Endothelial cell of umbilical vein (primary cell): ENCODE data around the gene CLASRP. TPM values are rescaled to one million over a fixed set of nuclear protein-coding genes. Genes with fewer than 3 reads are reported as not detected.

Experiments
- BruUV-seq: library from RNA; stranded (reverse); fragments of 400-500 nt; replicated peaks from 2 replicates; lab custom pipeline; 2021; lab: Mats Ljungman, UMichigan
- CTCF ChIA-PET: fragments of 300-600, 350-600 bp; sonication (Branson Sonifier 250); formaldehyde crosslinking; loops from one replicate; lab custom pipeline; 2021; ENCODE audit warnings: antibody characterized with exemption, inconsistent platforms; lab: Charles Lee
- POLR2A ChIA-PET: fragments of 300-600, 350-600 bp; sonication (Branson Sonifier 250); formaldehyde crosslinking; loops from one replicate; lab custom pipeline; 2021; ENCODE audit warnings: antibody characterized with exemption, inconsistent platforms; lab: Charles Lee
- DNase-seq: peaks from one replicate; pipeline ENCODE4 v3.0.0-alpha.2; 2011; ENCODE audit warnings: low read depth, low spot score
- FAIRE-seq: peaks from 2 replicates; lab custom pipeline; 2011; peaks lifted over from hg19 to GRCh38; lab: Jason Lieb, UNC
- H2AFZ ChIP-seq: 2 replicates; pipeline ENCODE4 v1.6.0; 2012; ENCODE audit warnings: low read depth, low read length, control low read depth, inconsistent platforms
- H3K27ac ChIP-seq: 2 replicates; pipeline ENCODE4 v1.5.1; 2011; ENCODE audit warnings: low read depth, mild to moderate bottlenecking, control low read depth, low read length, moderate library complexity; ENCODE audit not compliant: insufficient read depth
- H3K27me3 ChIP-seq, 2 experiments: 2 replicates each; pipeline versions ENCODE4 v1.6.0 to v1.6.1; 2011; ENCODE audit warnings: low read length in 2 of 2, mixed read lengths in 1 of 2; ENCODE audit not compliant: control insufficient read depth in 2 of 2, insufficient read depth in 2 of 2
- H3K36me3 ChIP-seq, 2 experiments: 2 replicates in 1 of 2; 3 replicates in 1 of 2; pipeline ENCODE4 v1.5.1; 2011; ENCODE audit warnings: low read length in 2 of 2, mild to moderate bottlenecking in 1 of 2, moderate library complexity in 1 of 2; ENCODE audit not compliant: control insufficient read depth in 2 of 2, insufficient read depth in 2 of 2; ENCODE audit errors: extremely low read depth in 1 of 2
- H3K4me1 ChIP-seq: 3 replicates; pipeline ENCODE4 v1.5.1; 2011; ENCODE audit warnings: mild to moderate bottlenecking, low read length; ENCODE audit not compliant: control insufficient read depth, insufficient read depth; ENCODE audit errors: extremely low read depth
- H3K4me2 ChIP-seq: 2 replicates; pipeline ENCODE4 v1.6.1; 2011; ENCODE audit warnings: low read length, control low read depth, mixed read lengths; ENCODE audit not compliant: insufficient read depth
- H3K4me3 ChIP-seq, 3 experiments: fragments of 200-600 bp in 1 of 3; sonication (generic), shearing (Covaris generic) in 1 of 3; replicated peaks in 1 of 3; 2 replicates each; pipeline ENCODE4 v1.5.1; 2011 to 2016; ENCODE audit warnings: control low read depth in 3 of 3, low read length in 3 of 3, mild to moderate bottlenecking in 2 of 3, inconsistent platforms in 1 of 3, low read depth in 1 of 3, moderate library complexity in 1 of 3; ENCODE audit not compliant: insufficient read depth in 1 of 3
- H3K79me2 ChIP-seq: 2 replicates; pipeline ENCODE4 v1.6.0; 2012; ENCODE audit warnings: low read length, inconsistent platforms; ENCODE audit not compliant: control insufficient read depth, insufficient read depth
- H3K9ac ChIP-seq: replicated peaks from 2 replicates; pipeline ENCODE3; 2011; ENCODE audit warnings: low read length, control low read depth; ENCODE audit not compliant: insufficient read depth; ENCODE audit errors: extremely low read depth
- H3K9me1 ChIP-seq: replicated peaks from 3 replicates; pipeline ENCODE4 v1.6.0; 2011; ENCODE audit warnings: mild to moderate bottlenecking, low read length; ENCODE audit not compliant: control insufficient read depth, insufficient read depth; ENCODE audit errors: extremely low read depth
- H3K9me3 ChIP-seq: replicated peaks from 2 replicates; pipeline ENCODE4 v1.5.1; 2012; ENCODE audit warnings: low read length, inconsistent platforms; ENCODE audit not compliant: control insufficient read depth, insufficient read depth
- H4K20me1 ChIP-seq: replicated peaks from 2 replicates; pipeline ENCODE3; 2011; ENCODE audit warnings: mild to moderate bottlenecking, low read length; ENCODE audit not compliant: control insufficient read depth, insufficient read depth; ENCODE audit errors: extremely low read depth
- EZH2 ChIP-seq: IDR thresholded peaks from 2 replicates; pipeline ENCODE4 v1.6.1; 2012; ENCODE audit warnings: borderline replicate concordance, low read depth, mild to moderate bottlenecking, moderate library complexity, low read length, inconsistent platforms; ENCODE audit not compliant: severe bottlenecking
- FOS ChIP-seq: IDR thresholded peaks from 2 replicates; pipeline ENCODE4 v1.6.1; 2011; ENCODE audit warnings: mild to moderate bottlenecking, low read length, moderate library complexity, borderline replicate concordance; ENCODE audit not compliant: insufficient read depth
- GATA2 ChIP-seq: IDR thresholded peaks from 2 replicates; pipeline ENCODE4 v1.7.0; 2011; ENCODE audit warnings: low read depth, mild to moderate bottlenecking, moderate library complexity, mixed read lengths, low read length; ENCODE audit not compliant: insufficient read length, insufficient read depth
- JUN ChIP-seq: IDR thresholded peaks from 2 replicates; pipeline ENCODE4 v1.6.1; 2011; ENCODE audit warnings: borderline replicate concordance, low read depth; ENCODE audit not compliant: insufficient read length, insufficient read depth
- MYC ChIP-seq: IDR thresholded peaks from one replicate; pipeline ENCODE4 v1.6.1; 2011; ENCODE audit warnings: mild to moderate bottlenecking, low read depth, low read length
- POLR2A ChIP-seq: IDR thresholded peaks from 2 replicates; pipeline ENCODE4 v1.6.1; 2012; ENCODE audit warnings: low read depth, mild to moderate bottlenecking, control low read depth, low read length
- POLR2AphosphoS5 ChIP-seq: IDR thresholded peaks from 2 replicates; pipeline ENCODE4 v1.6.1; 2012; ENCODE audit warnings: low read depth, mild to moderate bottlenecking, control low read depth, low read length, moderate library complexity; ENCODE audit not compliant: insufficient read depth
- dilution Hi-C: fragments of 300-500 bp; cut with MboI; formaldehyde crosslinking; loops from one replicate; pipeline ENCODE4 v1.15.0; 2019; ENCODE audit warnings: low sequenced_read_pairs; ENCODE audit not compliant: extremely low pct_ligation_motif_present
- intact Hi-C: fragments of 100-400 bp; cut with micrococcal nuclease; formaldehyde crosslinking; loops from one replicate; pipeline ENCODE4 v1.10.0; 2022
- polyA plus RNA-seq, 4 experiments: library from polyadenylated mRNA; depleted of rRNA in 3 of 4; stranded (reverse) in 3 of 4; unstranded in 1 of 4; fragments of >200 nt; gene quantifications; 2 replicates each; pipeline versions ENCODE4 v1.2.1 to v1.2.3, GENCODE V29; 2011 to 2012; ENCODE audit warnings: missing spikeins in 1 of 4
- total RNA-seq: library from RNA; stranded (reverse); gene quantifications from 2 replicates; pipeline ENCODE4 v1.2.3, GENCODE V29; 2021
- TF ChIP-seq, protein P1 (sequence below): IDR thresholded peaks from 2 replicates; pipeline ENCODE4 v1.6.1; 2011; ENCODE audit not compliant: insufficient read depth, insufficient read length
- TF ChIP-seq, protein P2 (sequence below), 2 donors: IDR thresholded peaks; 1 replicate in 1 of 2; 2 replicates in 1 of 2; pipeline ENCODE4 v1.5.1; 2011; ENCODE audit warnings: low read length in 2 of 2, mild to moderate bottlenecking in 2 of 2, moderate library complexity in 2 of 2, control low read depth in 1 of 2, inconsistent platforms in 1 of 2, low read depth in 1 of 2; ENCODE audit not compliant: insufficient read depth in 1 of 2; ENCODE audit errors: extremely low read depth in 1 of 2

CLASRP gene
- total and polyA plus RNA-seq, 2 donors (not counting 3 experiments of a cell fraction or from before 2014, with no cell fraction given): 40.7 to 70.7 TPM

DNA sequence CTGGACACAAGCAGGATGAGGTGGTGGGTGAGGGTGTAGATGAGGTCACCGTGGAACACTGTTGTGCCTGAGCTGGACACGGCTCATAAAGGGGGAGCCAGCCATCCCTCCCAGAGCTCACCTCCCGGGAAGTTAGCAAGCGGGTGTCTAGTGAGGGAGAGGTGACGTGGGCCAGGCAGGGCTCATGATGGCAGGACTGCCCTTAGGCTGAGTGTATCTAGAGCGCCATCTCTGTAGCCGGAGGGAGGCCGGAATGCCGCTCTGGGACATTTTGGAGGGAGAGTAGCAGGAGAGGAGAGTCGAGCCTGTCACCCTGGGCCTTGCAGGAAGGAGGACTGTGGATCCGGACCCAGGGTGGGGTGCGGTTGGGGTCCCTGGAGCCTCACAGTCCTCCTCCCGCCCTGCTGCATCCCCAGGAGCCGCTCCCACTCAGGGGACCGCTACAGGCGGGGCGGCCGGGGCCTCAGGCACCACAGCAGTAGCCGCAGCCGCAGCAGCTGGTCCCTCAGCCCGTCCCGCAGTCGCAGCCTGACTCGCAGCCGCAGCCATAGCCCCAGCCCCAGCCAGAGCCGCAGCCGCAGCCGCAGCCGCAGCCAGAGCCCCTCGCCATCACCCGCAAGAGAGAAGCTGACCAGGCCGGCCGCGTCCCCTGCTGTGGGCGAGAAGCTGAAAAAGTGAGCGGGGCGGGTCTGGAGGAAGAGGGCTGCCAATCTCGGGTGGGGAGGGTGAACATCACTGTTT lies 28.2 kb downstream of the CLASRP start:
- H3K4me1 ChIP-seq: no peaks in the 10 kb centered on the region
- H3K9me1 ChIP-seq: no peaks in the 10 kb centered on the region
- intact Hi-C loops (no loop called here), dilution Hi-C loops (no loop called here)
- no peaks in the 10 kb centered on the region for H3K27me3 ChIP-seq
- peaks cover 5 to 50% of the 10 kb centered on the region in 2 experiments for H3K36me3 ChIP-seq
- TF ChIP-seq JUN (no peak), EZH2 (no peak), GATA2 (no peak), MYC (no peak), POLR2A (no peak), FOS (no peak), POLR2AphosphoS5 (no peak)
- TF ChIP-seq, protein P1, sequence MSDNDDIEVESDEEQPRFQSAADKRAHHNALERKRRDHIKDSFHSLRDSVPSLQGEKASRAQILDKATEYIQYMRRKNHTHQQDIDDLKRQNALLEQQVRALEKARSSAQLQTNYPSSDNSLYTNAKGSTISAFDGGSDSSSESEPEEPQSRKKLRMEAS: no peak
- TF ChIP-seq, protein P2, sequence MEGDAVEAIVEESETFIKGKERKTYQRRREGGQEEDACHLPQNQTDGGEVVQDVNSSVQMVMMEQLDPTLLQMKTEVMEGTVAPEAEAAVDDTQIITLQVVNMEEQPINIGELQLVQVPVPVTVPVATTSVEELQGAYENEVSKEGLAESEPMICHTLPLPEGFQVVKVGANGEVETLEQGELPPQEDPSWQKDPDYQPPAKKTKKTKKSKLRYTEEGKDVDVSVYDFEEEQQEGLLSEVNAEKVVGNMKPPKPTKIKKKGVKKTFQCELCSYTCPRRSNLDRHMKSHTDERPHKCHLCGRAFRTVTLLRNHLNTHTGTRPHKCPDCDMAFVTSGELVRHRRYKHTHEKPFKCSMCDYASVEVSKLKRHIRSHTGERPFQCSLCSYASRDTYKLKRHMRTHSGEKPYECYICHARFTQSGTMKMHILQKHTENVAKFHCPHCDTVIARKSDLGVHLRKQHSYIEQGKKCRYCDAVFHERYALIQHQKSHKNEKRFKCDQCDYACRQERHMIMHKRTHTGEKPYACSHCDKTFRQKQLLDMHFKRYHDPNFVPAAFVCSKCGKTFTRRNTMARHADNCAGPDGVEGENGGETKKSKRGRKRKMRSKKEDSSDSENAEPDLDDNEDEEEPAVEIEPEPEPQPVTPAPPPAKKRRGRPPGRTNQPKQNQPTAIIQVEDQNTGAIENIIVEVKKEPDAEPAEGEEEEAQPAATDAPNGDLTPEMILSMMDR (IDR thresholded peaks at IDR 0.05; ENCODE audit: extremely low read depth in 1 of 2, insufficient read depth in 1 of 2, low read depth in 1 of 2, low read length in 2 of 2): no peak
- H3K4me2 ChIP-seq: no peak overlapping the region
- no peaks in the 10 kb centered on the region for H3K79me2 ChIP-seq
- POLR2A ChIA-PET: interaction anchor here (0.6 kb wide), 1 partner anchor 53 kb away, joined by 3 read pairs; no protein-coding TSS in a partner anchor
- no peak overlapping the region for H3K9ac ChIP-seq
- FAIRE-seq (no peak), DNase-seq (no peak)
- CTCF ChIA-PET: interaction anchor here (1.0 to 1.5 kb wide), 2 partner anchors 8 to 10 kb away, joined by 3 to 9 read pairs; no protein-coding TSS in a partner anchor
- H3K4me3 ChIP-seq: no peak overlapping the region
- H4K20me1 ChIP-seq: no peaks in the 10 kb centered on the region
- no peaks in the 10 kb centered on the region for H3K9me3 ChIP-seq
- no peak overlapping the region for H3K27ac ChIP-seq
- no peak overlapping the region for H2AFZ ChIP-seq
- BruUV-seq: no TSS peak
